GM19455 (cell line): ENCODE measurements around the gene TNFRSF11A.

Source experiments
- ATAC-seq: cut with Tn5 transposase; IDR thresholded peaks from one replicate; pipeline ENCODE4 v1.9.1; 2021; ENCODE audit not compliant: unreplicated experiment

The TNFRSF11A gene

DNA sequence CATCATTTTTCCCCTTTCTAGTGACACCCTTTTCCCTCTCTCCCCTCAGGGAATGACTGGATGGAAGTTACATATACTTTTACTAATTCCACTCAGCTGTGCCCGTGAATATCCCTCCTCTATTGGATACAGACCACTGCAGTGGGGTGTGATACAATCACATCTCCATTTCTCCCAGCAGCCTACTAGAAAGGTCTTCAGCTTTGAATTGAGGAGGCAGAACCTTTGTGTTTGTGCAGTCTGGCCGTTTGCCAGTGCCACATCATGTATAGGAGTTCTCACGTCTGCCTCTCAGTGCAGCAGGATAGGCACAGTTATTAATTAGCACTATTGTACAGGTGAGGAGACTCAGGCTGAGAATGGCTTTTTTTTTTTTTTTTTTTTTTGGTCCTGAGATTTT, 16.4 kb downstream of the TNFRSF11A start:
- no peak for ATAC-seq

- no peak for ATAC-seq
Observed at GRCh38 chr18:62342884-62343283, 17.8 kb downstream of the TNFRSF11A start.

DNA sequence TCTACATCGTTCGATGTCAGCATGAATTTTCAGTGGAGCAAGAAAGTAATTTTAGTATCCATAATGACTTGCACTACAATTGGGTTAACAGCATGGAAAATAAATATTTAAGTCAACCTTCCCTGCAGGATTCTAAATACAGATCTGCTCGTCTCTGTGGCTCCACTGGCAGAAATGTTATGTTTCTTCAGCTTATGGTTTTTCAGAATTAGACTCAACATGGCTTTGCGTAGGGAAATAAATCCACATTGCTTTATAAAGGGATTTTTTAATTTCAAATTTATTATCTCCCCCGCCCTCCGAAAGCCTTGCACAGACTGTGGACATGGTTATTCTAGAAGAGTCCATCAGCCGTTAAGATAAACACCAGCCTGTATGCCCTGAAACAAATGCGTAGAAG, 18.2 kb downstream of the TNFRSF11A start:
- ATAC-seq, result no peak

DNA sequence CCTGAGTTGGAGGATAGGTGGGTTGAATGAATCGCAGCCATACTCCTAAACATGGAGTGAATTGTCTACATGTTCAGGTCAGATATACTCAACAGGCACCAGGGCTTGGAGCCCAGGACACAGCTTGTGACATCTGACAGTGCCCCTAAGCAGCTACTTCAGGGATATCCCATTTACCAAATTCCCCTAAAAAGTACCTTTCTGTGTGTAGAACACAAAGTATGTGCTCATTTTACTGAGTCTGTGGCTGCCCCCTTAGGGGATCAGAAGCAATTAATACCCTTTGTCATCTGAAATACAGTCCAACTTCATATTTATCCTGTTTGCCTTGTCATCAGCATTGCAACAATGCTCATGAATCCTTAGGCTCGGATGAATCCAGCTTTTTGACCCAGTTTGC, 20.8 kb downstream of the TNFRSF11A start:
- ATAC-seq, result no peak

GRCh38 chr18:62346333-62347088, 21.4 kb downstream of the TNFRSF11A start:
- ATAC-seq, result no peak

- ATAC-seq, result no peak
Observed at GRCh38 chr18:62347089-62347506, 22.0 kb downstream of the TNFRSF11A start.

DNA sequence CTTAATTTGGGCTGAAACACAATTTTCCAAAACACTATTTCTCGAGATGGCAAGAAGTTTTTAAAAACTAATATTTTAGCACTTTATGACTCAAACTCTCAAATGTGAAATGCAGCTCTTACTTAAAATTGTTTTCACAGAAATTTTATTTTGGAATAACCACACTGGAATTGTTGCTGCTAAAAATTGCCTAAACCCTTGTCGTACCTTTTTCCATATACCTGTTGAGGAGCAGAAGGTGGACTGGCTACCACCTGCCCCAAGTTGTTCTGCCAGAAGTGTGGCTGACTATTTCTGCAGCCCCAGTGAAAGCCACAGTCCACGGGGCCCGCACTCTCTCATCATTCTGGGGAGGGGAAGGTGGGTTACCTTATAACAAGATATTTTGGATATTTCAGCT, 23.4 kb downstream of the TNFRSF11A start:
- ATAC-seq, result no peak

- ATAC-seq, result no peak
Observed at GRCh38 chr18:62353170-62353569, 28.1 kb downstream of the TNFRSF11A start.

GRCh38 chr18:62354151-62354550, 29.0 kb downstream of the TNFRSF11A start:
- ATAC-seq, result no peak

DNA sequence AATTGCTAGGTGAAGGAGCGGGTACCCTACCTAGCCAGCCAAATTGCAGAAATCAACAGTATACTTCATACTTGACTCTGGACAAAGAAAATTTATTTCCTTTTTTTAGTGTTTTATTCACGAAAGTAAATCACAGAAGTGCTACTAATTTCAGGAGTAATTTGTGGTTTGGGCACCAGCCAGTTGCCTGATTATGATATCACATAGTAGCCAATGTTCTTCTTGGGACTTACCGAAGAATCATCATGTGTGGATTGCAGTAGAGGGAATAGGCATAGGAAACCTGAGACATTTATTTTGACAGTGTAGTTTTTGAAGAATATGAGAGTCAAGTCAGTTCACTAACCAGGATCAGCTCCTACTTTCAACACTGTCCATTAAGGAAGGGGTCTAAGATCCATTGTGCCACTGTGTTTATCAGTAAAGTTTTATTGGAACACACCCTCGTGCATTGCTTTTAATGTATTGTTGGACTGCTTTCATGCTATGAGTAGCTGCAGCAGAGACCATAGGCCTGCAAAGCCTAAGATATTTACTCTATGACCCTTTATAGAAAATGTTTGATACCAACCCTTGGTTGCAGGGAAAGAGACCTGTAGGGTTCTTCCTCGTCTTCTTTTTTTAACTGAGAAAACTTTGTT, 32.1 kb downstream of the TNFRSF11A start:
- ATAC-seq, result no peak

DNA sequence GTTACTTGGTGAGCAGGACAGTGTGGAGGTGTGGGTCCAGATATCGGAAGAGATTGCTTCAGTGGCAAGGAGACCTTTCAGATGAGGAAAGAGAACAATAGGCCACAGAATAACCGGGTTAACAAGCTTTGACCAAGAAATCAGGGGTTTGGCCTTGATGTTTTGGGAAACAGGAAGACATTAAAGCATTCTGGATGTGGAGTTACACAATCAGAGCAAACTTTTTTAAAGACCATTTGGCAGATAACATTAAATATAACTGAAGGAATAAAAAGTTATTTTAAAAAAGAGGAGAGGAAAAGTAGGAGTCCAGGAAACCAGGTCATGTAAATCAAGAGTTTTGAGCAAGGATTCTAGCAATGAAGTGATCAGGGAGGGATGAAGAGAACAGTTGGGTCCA, 35.7 kb downstream of the TNFRSF11A start:
- no peak for ATAC-seq

DNA sequence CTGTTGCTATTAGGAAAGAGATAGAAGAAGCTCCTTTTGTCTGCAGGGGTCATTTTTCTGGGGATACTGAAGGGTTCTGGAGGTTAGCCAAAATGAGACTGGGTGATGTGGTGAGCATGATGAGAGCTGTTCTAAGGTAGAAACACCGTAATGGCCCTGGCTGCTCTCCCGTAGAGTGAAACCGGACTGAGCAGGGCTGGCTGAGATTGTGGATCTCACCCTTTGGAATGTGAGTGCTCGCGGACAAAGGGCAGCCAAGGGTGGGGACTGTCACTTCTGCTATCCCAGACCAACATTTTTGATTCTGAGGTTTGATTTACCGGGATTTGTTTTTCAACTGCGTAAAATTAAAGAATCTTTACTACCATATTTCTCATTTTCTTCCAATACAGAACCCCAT, 36.2 kb downstream of the TNFRSF11A start:
- no peak for ATAC-seq

DNA sequence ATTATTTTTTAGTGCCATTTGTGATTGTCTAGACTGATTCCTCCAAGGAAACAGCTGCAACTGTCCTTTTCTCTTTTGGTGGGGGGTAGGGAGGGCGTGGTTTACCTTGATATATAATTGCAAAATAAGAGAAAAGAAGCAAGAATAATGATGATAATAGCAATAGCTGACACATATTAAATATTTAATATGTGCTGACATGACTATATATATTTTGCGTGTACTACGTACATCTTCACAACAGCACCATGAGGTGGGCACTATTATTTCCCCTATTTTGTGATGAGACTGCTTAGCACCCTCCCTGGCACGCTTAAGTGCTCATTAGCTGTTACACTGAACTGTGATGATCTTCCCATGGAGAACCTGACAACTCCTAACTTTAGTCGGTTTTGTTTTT, 39.4 kb downstream of the TNFRSF11A start:
- no peak for ATAC-seq

DNA sequence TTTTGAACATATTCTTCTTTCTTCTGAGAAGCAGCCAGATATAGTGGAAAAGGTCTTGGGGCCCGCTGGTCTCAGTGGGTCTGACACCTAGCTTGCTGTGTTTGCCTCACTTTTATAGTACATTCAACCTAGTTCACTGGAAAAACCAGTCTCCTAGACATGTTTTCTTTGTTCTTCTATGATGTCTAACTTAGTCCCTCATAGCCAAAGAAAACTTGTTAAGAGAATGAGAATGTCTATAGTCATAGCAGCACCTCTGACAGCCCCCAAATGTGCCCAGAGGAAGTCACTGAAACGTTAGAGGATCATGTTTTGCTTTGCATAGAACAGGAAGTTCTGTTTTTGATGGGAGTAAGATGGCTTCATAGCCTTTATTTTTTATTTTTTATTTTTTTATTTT, 40.3 kb downstream of the TNFRSF11A start:
- no peak for ATAC-seq

GRCh38 chr18:62366992-62367391, 41.9 kb downstream of the TNFRSF11A start:
- no peak for ATAC-seq

DNA sequence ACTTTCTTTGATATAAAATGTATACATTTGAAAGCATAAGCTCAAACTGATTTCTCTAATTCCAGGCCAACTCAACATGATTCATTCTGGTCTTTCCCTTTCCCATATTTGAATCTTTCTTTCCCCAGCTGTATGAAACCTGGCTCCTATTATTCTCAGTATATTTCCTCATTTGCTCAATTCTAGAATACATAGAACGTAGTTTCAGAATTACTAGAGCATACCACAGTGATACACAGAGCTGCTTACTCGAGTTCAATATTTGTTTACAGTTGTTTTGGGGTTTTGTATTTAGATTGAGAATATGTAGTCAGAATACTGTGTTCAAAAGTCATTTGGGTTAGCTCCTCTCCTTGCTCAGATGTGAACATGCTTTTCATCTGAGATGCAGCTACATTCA, 43.0 kb downstream of the TNFRSF11A start:
- ATAC-seq, result peak; percentile 80

- ATAC-seq, result no peak
Observed at GRCh38 chr18:62369129-62369644, 44.1 kb downstream of the TNFRSF11A start.

GRCh38 chr18:62370366-62370765, 45.3 kb downstream of the TNFRSF11A start:
- ATAC-seq, result no peak

- ATAC-seq, result no peak
Observed at GRCh38 chr18:62371436-62371835, 46.3 kb downstream of the TNFRSF11A start.

- peak; percentile 48 for ATAC-seq
Observed at GRCh38 chr18:62372156-62372555, 47.0 kb downstream of the TNFRSF11A start.

DNA sequence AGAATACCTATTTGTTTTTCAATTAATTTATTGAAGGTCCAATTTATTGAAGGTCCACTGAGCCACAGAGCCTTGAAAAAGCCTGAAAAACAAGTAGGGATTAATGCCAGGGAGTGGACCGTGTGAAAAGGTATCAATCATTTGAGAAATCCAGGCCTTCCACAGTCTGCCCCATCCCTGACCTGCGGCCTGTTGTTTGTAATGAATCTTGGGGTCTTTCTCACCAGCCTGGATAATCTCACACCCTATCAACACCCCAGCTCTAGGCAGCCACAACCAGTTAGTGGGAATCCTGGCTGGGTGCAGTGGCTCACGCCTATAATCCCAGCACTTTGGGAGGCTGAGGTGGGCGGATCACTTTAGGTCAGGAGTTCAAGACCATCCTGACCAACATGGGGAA, 47.8 kb downstream of the TNFRSF11A start:
- ATAC-seq, result no peak

GRCh38 chr18:62374410-62374965, 49.4 kb downstream of the TNFRSF11A start:
- no peak for ATAC-seq
